Ovary (tissue), 9 donors: ENCODE results near the gene SHTN1. TPM values are rescaled to one million over a fixed set of nuclear protein-coding genes. Genes with fewer than 3 reads are reported as not detected.

Source experiments
- DNase-seq, 5 donors: peaks; one replicate each; pipeline ENCODE4 v3.0.0-alpha.2; 2019 to 2020
- H3K27ac ChIP-seq, 2 donors: fragments of 200-600 bp; one replicate each; pipeline versions ENCODE4 v1.5.1 to v1.8.0; 2019 to 2022
- H3K27me3 ChIP-seq: fragments of 200-600 bp; one replicate; pipeline ENCODE4 v1.8.0; 2022
- H3K36me3 ChIP-seq: fragments of 200-600 bp; sonication (generic); one replicate; pipeline ENCODE4 v1.5.1; 2019
- H3K4me1 ChIP-seq: one replicate; pipeline ENCODE4 v1.8.1; 2013; ENCODE audit warnings: mild to moderate bottlenecking, moderate library complexity; ENCODE audit not compliant: insufficient read depth
- H3K4me3 ChIP-seq: fragments of 200-600 bp; sonication (generic); one replicate; pipeline ENCODE4 v1.5.1; 2017
- H3K9me3 ChIP-seq, 2 donors: fragments of 200-600 bp in 1 of 2; sonication (generic) in 1 of 2; one replicate each; pipeline versions ENCODE4 v1.5.1 to v1.8.1; 2013 to 2019; ENCODE audit warnings: mild to moderate bottlenecking in 1 of 2, moderate library complexity in 1 of 2
- EP300 ChIP-seq: sonication (generic); formaldehyde crosslinking; IDR thresholded peaks from one replicate; pipeline ENCODE4 v1.6.1; 2017; ENCODE audit warnings: antibody characterized with exemption
- POLR2A ChIP-seq: fragments of 450-650 bp; IDR thresholded peaks from one replicate; pipeline ENCODE4 v1.6.1; 2017; ENCODE audit warnings: antibody characterized with exemption, mild to moderate bottlenecking, moderate library complexity
- WGBS, 3 donors: extraction: QIAGEN DNeasy Blood & Tissue Kit in 1 of 3; methylation state at CpG; one replicate each; pipeline versions ENCODE4 v1.1.5 to v1.1.7; 2013 to 2017; 5-methylcytosine and 5-hydroxymethylcytosine counted together
- intact Hi-C, 4 donors: fragments of 100-400 bp; cut with DNase I; formaldehyde crosslinking; loops; one replicate each; pipeline versions ENCODE4 v1.11.0 to v1.15.1; 2022 to 2023
- polyA plus RNA-seq, 2 donors: library from polyadenylated mRNA; stranded (reverse); fragments of 200-250 nt in 1 of 2; fragments of 350-450 nt in 1 of 2; fragmentation: Illumina TruSeq in 1 of 2; extraction: RNeasy Lipid Tissue Mini Kit (QIAGEN cat#74804) in 1 of 2; gene quantifications; one replicate each; pipeline ENCODE4 v1.2.3, GENCODE V29; 2013 to 2014
- total RNA-seq, 7 donors: library from RNA; depleted of rRNA in 2 of 7; stranded (reverse); fragments of >200 nt in 2 of 7; fragmentation: NEBNext Ultra II Directional in 3 of 7; extraction: Animal tissue kit (Norgen Biotek cat#: 25700) in 3 of 7; gene quantifications; one replicate each; pipeline versions ENCODE4 v1.1.0 to v1.2.4, GENCODE V29; 2016 to 2023
- TF ChIP-seq, protein P1 (sequence below), 3 donors: fragments of 450-650 bp in 2 of 3; fragments of 200-600 bp in 1 of 3; IDR thresholded peaks; one replicate each; pipeline versions ENCODE4 v1.5.1 to v1.8.0; 2016 to 2022; ENCODE audit warnings: antibody characterized with exemption in 3 of 3, mild to moderate bottlenecking in 1 of 3
- donor health status: DM: no; HTN: no; CAD: no; lungs with moderate emphysema.
- donor health status: DM: no; HTN: no; CAD: no.
- donor health status: Bipolar disorder and iron deficiency.
- donor health status: DM: yes; HTN: yes; CAD: no.
- donor health status: DM: no; HTN: no; CAD: no.
- donor health status: DM: yes; HTN: yes; CAD: no.

Gene SHTN1
- total and polyA plus RNA-seq, 9 donors: 4.7 to 22.1 (median 16.3) TPM

- TF ChIP-seq POLR2A (no peak), EP300 (no peak)
- TF ChIP-seq, protein P1, sequence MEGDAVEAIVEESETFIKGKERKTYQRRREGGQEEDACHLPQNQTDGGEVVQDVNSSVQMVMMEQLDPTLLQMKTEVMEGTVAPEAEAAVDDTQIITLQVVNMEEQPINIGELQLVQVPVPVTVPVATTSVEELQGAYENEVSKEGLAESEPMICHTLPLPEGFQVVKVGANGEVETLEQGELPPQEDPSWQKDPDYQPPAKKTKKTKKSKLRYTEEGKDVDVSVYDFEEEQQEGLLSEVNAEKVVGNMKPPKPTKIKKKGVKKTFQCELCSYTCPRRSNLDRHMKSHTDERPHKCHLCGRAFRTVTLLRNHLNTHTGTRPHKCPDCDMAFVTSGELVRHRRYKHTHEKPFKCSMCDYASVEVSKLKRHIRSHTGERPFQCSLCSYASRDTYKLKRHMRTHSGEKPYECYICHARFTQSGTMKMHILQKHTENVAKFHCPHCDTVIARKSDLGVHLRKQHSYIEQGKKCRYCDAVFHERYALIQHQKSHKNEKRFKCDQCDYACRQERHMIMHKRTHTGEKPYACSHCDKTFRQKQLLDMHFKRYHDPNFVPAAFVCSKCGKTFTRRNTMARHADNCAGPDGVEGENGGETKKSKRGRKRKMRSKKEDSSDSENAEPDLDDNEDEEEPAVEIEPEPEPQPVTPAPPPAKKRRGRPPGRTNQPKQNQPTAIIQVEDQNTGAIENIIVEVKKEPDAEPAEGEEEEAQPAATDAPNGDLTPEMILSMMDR (IDR thresholded peaks at IDR 0.05): no peak
- Histone ChIP-seq H3K4me1 (no peaks in the 10 kb centered on the region), H3K9me3 (no peaks in the 10 kb centered on the region), H3K27me3 (no peaks in the 10 kb centered on the region), H3K27ac (no peak overlapping the region), H3K4me3 (no peak overlapping the region), H3K36me3 (no peaks in the 10 kb centered on the region)
- WGBS, 3 donors: 69 to 75% (median 73%) methylated on average over 2 of the region's 2 CpGs
- no peak for DNase-seq
- intact Hi-C loops: no loop called here
Observed at GRCh38 chr10:116878123-116878522, 126.9 kb downstream of the SHTN1 start.

DNA sequence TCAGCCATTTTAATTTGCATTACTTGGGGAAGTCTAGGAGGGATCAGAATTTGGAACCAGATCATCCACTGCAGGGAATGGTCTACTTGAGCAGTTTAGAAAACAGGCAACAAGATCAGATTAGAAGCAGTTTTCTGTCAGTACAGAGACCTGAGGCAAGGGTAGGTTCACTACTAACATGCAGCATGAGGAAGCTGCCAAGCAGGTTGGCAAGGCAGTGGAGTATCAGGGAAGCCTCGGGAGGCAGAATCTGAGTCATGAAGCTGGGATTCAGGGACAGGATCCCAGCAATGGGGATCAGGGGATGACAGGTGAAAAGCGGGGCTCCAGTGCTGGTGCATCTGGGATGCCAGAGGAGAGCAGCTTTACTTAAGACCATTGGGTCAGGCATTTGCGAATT, 127.6 kb downstream of the SHTN1 start:
- intact Hi-C loops: no loop called here
- Histone ChIP-seq H3K27ac (no peak overlapping the region), H3K4me1 (no peaks in the 10 kb centered on the region), H3K27me3 (no peaks in the 10 kb centered on the region), H3K4me3 (no peak overlapping the region), H3K9me3 (no peaks in the 10 kb centered on the region), H3K36me3 (no peaks in the 10 kb centered on the region)
- DNase-seq: no peak
- TF ChIP-seq EP300 (no peak), POLR2A (no peak)
- TF ChIP-seq, protein P1 (IDR thresholded peaks at IDR 0.05): no peak
- WGBS, 3 donors: 85 to 92% (median 91%) methylated on average over 3 of the region's 3 CpGs

- no peaks in the 10 kb centered on the region for H3K4me1 ChIP-seq
- H3K27me3 ChIP-seq: no peaks in the 10 kb centered on the region
- no peaks in the 10 kb centered on the region for H3K36me3 ChIP-seq
- DNase-seq: no peak
- H3K4me3 ChIP-seq: no peak overlapping the region
- no peak overlapping the region for H3K27ac ChIP-seq
- H3K9me3 ChIP-seq: no peaks in the 10 kb centered on the region
- TF ChIP-seq EP300 (no peak), POLR2A (no peak)
- TF ChIP-seq, protein P1 (IDR thresholded peaks at IDR 0.05): no peak
- WGBS, 3 donors: 89 to 95% (median 92%) methylated on average over 2 of the region's 2 CpGs
- intact Hi-C loops: no loop called here
Observed at GRCh38 chr10:116875897-116876296, 129.1 kb downstream of the SHTN1 start.

- H3K9me3 ChIP-seq: no peaks in the 10 kb centered on the region
- no peak overlapping the region for H3K4me3 ChIP-seq
- no peaks in the 10 kb centered on the region for H3K36me3 ChIP-seq
- no peak overlapping the region for H3K27ac ChIP-seq
- H3K27me3 ChIP-seq: no peaks in the 10 kb centered on the region
- 39 to 55% (median 46%) methylated on average over 2 of the region's 2 CpGs for WGBS, 3 donors
- intact Hi-C loops: no loop called here
- DNase-seq: no peak
- TF ChIP-seq, protein P1 (IDR thresholded peaks at IDR 0.05): no peak
- TF ChIP-seq POLR2A (no peak), EP300 (no peak)
- no peaks in the 10 kb centered on the region for H3K4me1 ChIP-seq
Observed at GRCh38 chr10:116873134-116873533, 131.9 kb downstream of the SHTN1 start.

GRCh38 chr10:116870949-116871348, 134.0 kb downstream of the SHTN1 start:
- intact Hi-C loops: no loop called here
- Histone ChIP-seq H3K27me3 (no peaks in the 10 kb centered on the region), H3K4me3 (no peak overlapping the region), H3K27ac (no peak overlapping the region), H3K4me1 (no peaks in the 10 kb centered on the region), H3K9me3 (no peaks in the 10 kb centered on the region), H3K36me3 (no peaks in the 10 kb centered on the region)
- no peak for DNase-seq
- 95 to 98% (median 98%) methylated on average over 2 of the region's 2 CpGs for WGBS, 3 donors
- TF ChIP-seq, protein P1 (IDR thresholded peaks at IDR 0.05): no peak
- TF ChIP-seq POLR2A: no peak
- no peak for TF ChIP-seq EP300
